GM12875 (cell line): ENCODE measurements around the gene RUVBL2.

ENCODE experiments used
- H3K4me3 ChIP-seq: one replicate; pipeline ENCODE4 v1.5.1; 2011; ENCODE audit warnings: low read depth, low read length, control low read depth
- CTCF ChIP-seq: IDR thresholded peaks from 2 replicates; pipeline ENCODE4 v1.5.1; 2011; ENCODE audit warnings: low read depth, mild to moderate bottlenecking, control low read depth, inconsistent platforms, low read length, moderate library complexity, borderline replicate concordance; ENCODE audit not compliant: insufficient read depth

Gene RUVBL2

GRCh38 chr19:49064029-49064629 lies 70.4 kb downstream of the RUVBL2 start:
- TF ChIP-seq CTCF: no peak
- no peak overlapping the region for H3K4me3 ChIP-seq

- no peak within 1 kb of the TSS for H3K4me3 ChIP-seq
- no peak for TF ChIP-seq CTCF
Observed at GRCh38 chr19:49064768-49065611, 71.3 kb downstream of the RUVBL2 start, which contains the start of gene NTF4. TSS of gene NTF4 (minus strand) at chr19:49064818. CDS start at chr19:49061997, 2,821 bp downstream.
